Adrenal gland (tissue), 19 donors: ENCODE data around the gene CAMK1G. TPM values are rescaled to one million over a fixed set of nuclear protein-coding genes. Genes with fewer than 3 reads are reported as not detected.

Experiments
- DNase-seq, 7 donors: peaks; one replicate each; pipeline ENCODE4 v3.0.0-alpha.2; 2019 to 2020
- H3K27ac ChIP-seq, 5 donors: fragments of 200-600 bp; sonication (generic) in 4 of 5; 1 replicate in 3 of 5; 2 replicates in 2 of 5; pipeline versions ENCODE4 v1.5.1 to v1.8.0; 2016 to 2020; ENCODE audit warnings: mild to moderate bottlenecking in 1 of 5
- H3K27me3 ChIP-seq: fragments of 200-600 bp; 2 replicates; pipeline ENCODE4 v1.8.0; 2021
- H3K36me3 ChIP-seq, 2 donors: fragments of 200-600 bp; replicated peaks in 1 of 2; 1 replicate in 1 of 2; 2 replicates in 1 of 2; pipeline versions ENCODE4 v1.5.1 to v1.8.0; 2018 to 2022
- H3K4me1 ChIP-seq, 2 donors: fragments of 200-600 bp; replicated peaks in 1 of 2; 1 replicate in 1 of 2; 2 replicates in 1 of 2; pipeline versions ENCODE4 v1.5.1 to v1.8.0; 2018 to 2021
- H3K4me3 ChIP-seq, 4 donors: fragments of 200-600 bp; sonication (generic) in 3 of 4; one replicate each; pipeline ENCODE4 v1.5.1; 2016 to 2018
- H3K9me3 ChIP-seq, 3 donors: fragments of 200-600 bp; sonication (generic) in 1 of 3; replicated peaks in 1 of 3; 1 replicate in 2 of 3; 2 replicates in 1 of 3; pipeline versions ENCODE4 v1.5.1 to v1.8.0; 2016 to 2021
- POLR2A ChIP-seq, 2 donors: fragments of 450-650 bp; IDR thresholded peaks; one replicate each; pipeline ENCODE4 v1.6.1; 2017; ENCODE audit warnings: antibody characterized with exemption in 2 of 2, mild to moderate bottlenecking in 2 of 2, moderate library complexity in 1 of 2
- WGBS, 4 donors: extraction: QIAGEN DNeasy Blood & Tissue Kit in 2 of 4; methylation state at CpG; one replicate each; pipeline versions ENCODE4 v1.1.5 to v1.1.7; 2013 to 2017; 5-methylcytosine and 5-hydroxymethylcytosine counted together
- intact Hi-C, 2 donors: fragments of 100-400 bp; cut with DNase I; formaldehyde crosslinking; loops; one replicate each; pipeline versions ENCODE4 v1.14.1 to v1.15.0; 2022 to 2023
- long read RNA-seq, 10 donors: library from polyadenylated mRNA in 3 of 10; unstranded in 2 of 10; stranded (forward) in 1 of 10; transcript quantifications; one replicate each; pipeline ENCODE4 v2.0.0 and lab custom pipeline, GENCODE V29; 2021 to 2026
- polyA plus RNA-seq, 3 donors: library from polyadenylated mRNA; stranded (reverse); fragments of 200-250 nt in 2 of 3; fragments of 350-450 nt in 1 of 3; fragmentation: Illumina TruSeq in 1 of 3; extraction: RNeasy Lipid Tissue Mini Kit (QIAGEN cat#74804) in 1 of 3; gene quantifications; one replicate each; pipeline ENCODE4 v1.2.3, GENCODE V29; 2013 to 2014
- total RNA-seq, 9 donors: library from RNA; depleted of rRNA in 4 of 9; stranded (reverse); fragments of >200 nt in 4 of 9; fragments of 120-200 nt in 1 of 9; fragmentation: NEBNext Ultra II Directional in 1 of 9; extraction: Animal tissue kit (Norgen Biotek cat#: 25700) in 1 of 9; gene quantifications; one replicate each; pipeline versions ENCODE4 v1.1.0 to v1.2.4, GENCODE V29; 2013 to 2023
- TF ChIP-seq, protein P1 (sequence below), 6 experiments: fragments of 450-650 bp in 4 of 6; fragments of 200-600 bp in 2 of 6; sonication (generic) in 1 of 6; IDR thresholded peaks; 1 replicate in 5 of 6; 2 replicates in 1 of 6; pipeline versions ENCODE4 v1.5.1 to v1.8.0; 2016 to 2021; ENCODE audit warnings: antibody characterized with exemption in 6 of 6, mild to moderate bottlenecking in 2 of 6, moderate library complexity in 1 of 6
- donor health status: healthy with polysubstance abuse.
- donor health status: Bipolar disorder and iron deficiency.
- donor health status: DM: yes; HTN: yes; CAD: no.
- donor health status: DM: no; HTN: no; CAD: no.
- donor health status: DM: no; HTN: no; CAD: no.
- donor health status: DM: yes; HTN: yes; CAD: no.

Gene CAMK1G
- total RNA-seq: 1 to 10 TPM in 7 of 9 donors, under 1 TPM in 2; 0.57 to 8.4 (median 2.6) TPM
- 1 to 10 TPM in 2 of 3 donors, under 1 TPM in 1; 0.84 to 2.5 (median 2.2) TPM for polyA plus RNA-seq
- long read RNA-seq, donor 1, partial matches to known transcripts: 0 of 2 reads
- long read RNA-seq, donor 1, other reads (novel, unspliced or antisense): 0 of 2 reads
- long read RNA-seq, donor 2: 0 reads
- long read RNA-seq, donor 3, partial matches to known transcripts: 0 of 1 reads
- long read RNA-seq, donor 3, other reads (novel, unspliced or antisense): 0 of 1 reads
- long read RNA-seq, donor 4: 0 reads
- long read RNA-seq, donor 5, partial matches to known transcripts: 0 of 4 reads
- long read RNA-seq, donor 5, other reads (novel, unspliced or antisense): 0 of 4 reads
- long read RNA-seq, donor 6, partial matches to known transcripts: 1 of 1 reads
- long read RNA-seq, donor 6, other reads (novel, unspliced or antisense): 0 of 1 reads
- long read RNA-seq, donor 7: 0 reads
- long read RNA-seq, donor 8, partial matches to known transcripts: 0 of 5 reads
- long read RNA-seq, donor 8, other reads (novel, unspliced or antisense): 0 of 5 reads
- long read RNA-seq, donor 9: 0 reads
- long read RNA-seq, donor 10: 0 reads

DNA sequence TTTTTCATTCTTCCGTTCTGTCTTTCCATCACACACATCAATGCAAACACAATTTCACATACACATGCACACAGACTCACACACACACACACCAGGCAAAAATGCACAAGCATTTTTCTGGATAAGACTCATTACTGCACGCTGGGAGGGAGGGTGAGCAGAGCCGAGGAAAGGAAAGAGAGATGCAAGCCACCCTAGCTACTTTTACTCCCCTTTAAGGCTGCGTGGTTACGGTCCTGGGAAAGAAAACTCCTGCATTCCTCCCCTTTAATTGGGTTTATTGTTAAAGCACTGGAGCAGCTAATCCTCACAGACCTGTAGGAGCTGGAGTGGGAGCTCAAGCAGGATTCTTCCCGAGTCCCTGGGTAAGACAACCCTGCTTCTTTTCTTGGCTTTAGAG, at the start of gene CAMK1G:
Gene CAMK1G, plus strand, starts transcription at position 307 of the 400 bp plus-strand sequence. CDS start 11,270 bp downstream, outside the sequence.
- DNase-seq: peak in 1 of 7 donors; percentile 66
- Histone ChIP-seq H3K4me1 (peaks cover 2 to 23% of the 10 kb centered on the region in 2 donors), H3K36me3 (no peaks in the 10 kb centered on the region), H3K27me3 (peaks cover 3% of the 10 kb centered on the region), H3K27ac (peak within 1 kb of the TSS in 1 of 5 donors; percentile 1), H3K4me3 (peak within 1 kb of the TSS in 1 of 4 donors; percentile 24), H3K9me3 (no peaks in the 10 kb centered on the region)
- WGBS, 4 donors: 39 to 48% (median 44%) methylated on average over 6 of the region's 6 CpGs
- TF ChIP-seq POLR2A (IDR thresholded peaks at IDR 0.05): peak in 1 of 2 donors; percentile 35
- TF ChIP-seq, protein P1, sequence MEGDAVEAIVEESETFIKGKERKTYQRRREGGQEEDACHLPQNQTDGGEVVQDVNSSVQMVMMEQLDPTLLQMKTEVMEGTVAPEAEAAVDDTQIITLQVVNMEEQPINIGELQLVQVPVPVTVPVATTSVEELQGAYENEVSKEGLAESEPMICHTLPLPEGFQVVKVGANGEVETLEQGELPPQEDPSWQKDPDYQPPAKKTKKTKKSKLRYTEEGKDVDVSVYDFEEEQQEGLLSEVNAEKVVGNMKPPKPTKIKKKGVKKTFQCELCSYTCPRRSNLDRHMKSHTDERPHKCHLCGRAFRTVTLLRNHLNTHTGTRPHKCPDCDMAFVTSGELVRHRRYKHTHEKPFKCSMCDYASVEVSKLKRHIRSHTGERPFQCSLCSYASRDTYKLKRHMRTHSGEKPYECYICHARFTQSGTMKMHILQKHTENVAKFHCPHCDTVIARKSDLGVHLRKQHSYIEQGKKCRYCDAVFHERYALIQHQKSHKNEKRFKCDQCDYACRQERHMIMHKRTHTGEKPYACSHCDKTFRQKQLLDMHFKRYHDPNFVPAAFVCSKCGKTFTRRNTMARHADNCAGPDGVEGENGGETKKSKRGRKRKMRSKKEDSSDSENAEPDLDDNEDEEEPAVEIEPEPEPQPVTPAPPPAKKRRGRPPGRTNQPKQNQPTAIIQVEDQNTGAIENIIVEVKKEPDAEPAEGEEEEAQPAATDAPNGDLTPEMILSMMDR (IDR thresholded peaks at IDR 0.05): no peak
- intact Hi-C loops: no loop called here

GRCh38 chr1:209534496-209535250, 48.8 kb upstream of the CAMK1G start:
- H3K4me3 ChIP-seq: no peak overlapping the region
- H3K36me3 ChIP-seq: no peaks in the 10 kb centered on the region
- H3K9me3 ChIP-seq: no peaks in the 10 kb centered on the region
- TF ChIP-seq, protein P1 (IDR thresholded peaks at IDR 0.05): no peak
- no peak for TF ChIP-seq POLR2A (IDR thresholded peaks at IDR 0.05)
- DNase-seq: no peak
- intact Hi-C loops: no loop called here
- WGBS, 4 donors: 68 to 74% (median 71%) methylated on average over 6 to 8 of the region's 8 CpGs
- H3K27ac ChIP-seq: no peak overlapping the region
- H3K27me3 ChIP-seq: no peaks in the 10 kb centered on the region
- H3K4me1 ChIP-seq: no peaks in the 10 kb centered on the region

DNA sequence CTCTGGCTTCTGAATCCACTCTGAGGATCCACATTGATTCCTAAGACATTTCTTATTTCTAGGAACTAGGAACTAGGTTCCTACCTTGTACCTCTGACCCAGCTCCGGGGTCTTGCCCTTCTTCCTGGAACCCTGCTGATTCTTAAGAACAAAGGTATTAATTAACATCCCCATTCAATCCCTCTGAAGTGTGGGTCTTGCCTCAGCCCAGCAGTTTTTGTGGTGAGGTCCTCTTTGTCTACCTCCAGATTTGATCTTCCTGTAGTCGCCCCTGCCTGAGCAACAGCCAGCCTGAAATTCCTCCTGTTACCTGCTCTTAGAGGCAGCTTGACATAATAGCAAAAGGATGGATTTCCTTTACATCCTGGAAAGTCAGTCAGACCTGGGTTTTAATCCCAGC, 46.7 kb upstream of the CAMK1G start:
- Histone ChIP-seq H3K9me3 (no peaks in the 10 kb centered on the region), H3K27ac (no peak overlapping the region), H3K36me3 (no peaks in the 10 kb centered on the region), H3K4me3 (no peak overlapping the region), H3K4me1 (no peaks in the 10 kb centered on the region), H3K27me3 (no peaks in the 10 kb centered on the region)
- DNase-seq: no peak
- intact Hi-C loops: no loop called here
- 44 to 65% (median 50%) methylated on average over 2 of the region's 2 CpGs for WGBS, 4 donors
- TF ChIP-seq POLR2A (IDR thresholded peaks at IDR 0.05): no peak
- TF ChIP-seq, protein P1 (IDR thresholded peaks at IDR 0.05): no peak
